B cell (primary cell): ENCODE data around the gene CHCHD3. TPM values are rescaled to one million over a fixed set of nuclear protein-coding genes. Genes with fewer than 3 reads are reported as not detected.

Source experiments
- ATAC-seq: fragments of 200-7000 bp; cut with Tn5 transposase; one replicate; pipeline ENCODE4 v1.10.0; 2021; ENCODE audit warnings: low read depth, mild to moderate bottlenecking, moderate number of reproducible peaks, moderate library complexity
- CTCF ChIA-PET: fragments of 350-600 bp; sonication (Branson Sonifier 250); formaldehyde crosslinking; loops from one replicate; lab custom pipeline; 2021; ENCODE audit warnings: antibody characterized with exemption, inconsistent platforms; lab: Charles Lee
- POLR2A ChIA-PET: fragments of 350-600 bp; sonication (Branson Sonifier 250); formaldehyde crosslinking; loops from one replicate; lab custom pipeline; 2021; ENCODE audit warnings: antibody characterized with exemption; lab: Charles Lee
- DNase-seq: peaks from one replicate; pipeline ENCODE4 v3.0.0; 2013
- H2AFZ ChIP-seq: 2 replicates; pipeline ENCODE4 v1.6.1; 2012; ENCODE audit warnings: mild to moderate bottlenecking, low read depth, low read length; ENCODE audit not compliant: insufficient read depth, poor library complexity, severe bottlenecking
- H3K27ac ChIP-seq, 2 donors: 1 replicate in 1 of 2; 2 replicates in 1 of 2; pipeline ENCODE4 v1.5.1; 2012 to 2013; ENCODE audit warnings: low read length in 2 of 2, mild to moderate bottlenecking in 2 of 2, moderate library complexity in 1 of 2
- H3K27me3 ChIP-seq, 4 experiments: fragments of 200-600 bp in 1 of 4; sonication (generic) in 1 of 4; replicated peaks in 1 of 4; 1 replicate in 2 of 4; 2 replicates in 2 of 4; pipeline versions ENCODE4 v1.6.1 to v1.7.0; 2013 to 2016; ENCODE audit warnings: low read length in 3 of 4, mild to moderate bottlenecking in 2 of 4, mixed read lengths in 1 of 4, moderate library complexity in 1 of 4; ENCODE audit not compliant: insufficient read depth in 4 of 4, control insufficient read depth in 3 of 4; ENCODE audit errors: control extremely low read depth in 1 of 4
- H3K36me3 ChIP-seq, 2 experiments: replicated peaks in 1 of 2; 1 replicate in 1 of 2; 2 replicates in 1 of 2; pipeline versions ENCODE4 v1.6.1 to v1.7.1; 2013; ENCODE audit warnings: low read length in 1 of 2; ENCODE audit not compliant: insufficient read depth in 2 of 2, control insufficient read depth in 1 of 2; ENCODE audit errors: control extremely low read depth in 1 of 2, extremely low read depth in 1 of 2
- H3K4me1 ChIP-seq, 2 donors: fragments of 200-600 bp in 1 of 2; sonication (generic) in 1 of 2; 1 replicate in 1 of 2; 2 replicates in 1 of 2; pipeline versions ENCODE4 v1.5.1 to v1.6.1; 2013 to 2017; ENCODE audit warnings: low read length in 2 of 2; ENCODE audit not compliant: control insufficient read depth in 2 of 2, insufficient read depth in 2 of 2
- H3K4me2 ChIP-seq: replicated peaks from 2 replicates; pipeline ENCODE3; 2012; ENCODE audit warnings: mild to moderate bottlenecking, low read depth, low read length; ENCODE audit not compliant: poor library complexity, severe bottlenecking
- H3K4me3 ChIP-seq, 5 experiments: fragments of 200-600 bp in 1 of 5; sonication (generic) in 1 of 5; 1 replicate in 3 of 5; 2 replicates in 2 of 5; pipeline versions ENCODE4 v1.5.1 to v1.7.0; 2011 to 2016; ENCODE audit warnings: low read length in 4 of 5, mild to moderate bottlenecking in 4 of 5, low read depth in 2 of 5, control low read depth in 1 of 5, moderate library complexity in 1 of 5; ENCODE audit not compliant: insufficient read depth in 1 of 5; ENCODE audit errors: control extremely low read depth in 1 of 5, extremely low read depth in 1 of 5
- H3K79me2 ChIP-seq: fragments of 200-600 bp; sonication (generic); one replicate; pipeline ENCODE4 v1.6.0; 2016; ENCODE audit warnings: low read length; ENCODE audit not compliant: control insufficient read depth, insufficient read depth
- H3K9ac ChIP-seq: fragments of 200-600 bp; sonication (generic); 2 replicates; pipeline ENCODE4 v1.6.1; 2017; ENCODE audit warnings: mild to moderate bottlenecking, low read length, moderate library complexity
- H3K9me3 ChIP-seq, 3 donors: one replicate each; pipeline versions ENCODE4 v1.6.1 to v1.7.1; 2013; ENCODE audit warnings: low read length in 2 of 3; ENCODE audit not compliant: control insufficient read depth in 2 of 3, insufficient read depth in 1 of 3; ENCODE audit errors: control extremely low read depth in 1 of 3
- H4K20me1 ChIP-seq: 2 replicates; pipeline ENCODE4 v1.6.0; 2012; ENCODE audit warnings: mild to moderate bottlenecking, low read length; ENCODE audit not compliant: insufficient read depth, control insufficient read depth, poor library complexity, severe bottlenecking
- H3K27ac Mint-ChIP-seq: one replicate; pipeline ENCODE4 v1.8.0; 2021; ENCODE audit warnings: mixed read lengths
- H3K27me3 Mint-ChIP-seq: one replicate; pipeline ENCODE4 v1.8.0; 2021; ENCODE audit warnings: mixed read lengths
- H3K4me1 Mint-ChIP-seq: one replicate; pipeline ENCODE4 v1.8.0; 2021; ENCODE audit warnings: mixed read lengths
- H3K4me3 Mint-ChIP-seq: one replicate; pipeline ENCODE4 v1.8.0; 2021; ENCODE audit warnings: mixed read lengths
- H3K9me3 Mint-ChIP-seq: one replicate; pipeline ENCODE4 v1.8.0; 2022; ENCODE audit warnings: mixed read lengths; ENCODE audit not compliant: insufficient read depth
- EZH2 ChIP-seq: IDR thresholded peaks from 2 replicates; pipeline ENCODE4 v1.6.1; 2012; ENCODE audit warnings: borderline replicate concordance, low read depth, mild to moderate bottlenecking, moderate library complexity, low read length; ENCODE audit not compliant: insufficient read depth, poor library complexity, severe bottlenecking
- WGBS: methylation state at CpG from one replicate; pipeline ENCODE4 v1.1.5; 2013; ENCODE audit warnings: missing lambda C conversion rate; ENCODE audit not compliant: insufficient coverage; 5-methylcytosine and 5-hydroxymethylcytosine counted together
- intact Hi-C: fragments of 100-400 bp; cut with micrococcal nuclease; formaldehyde crosslinking; loops from one replicate; pipeline ENCODE4 v1.10.0; 2022
- polyA plus RNA-seq: library from polyadenylated mRNA; depleted of rRNA; stranded (reverse); fragments of >200 nt; gene quantifications from 2 replicates; pipeline ENCODE4 v1.2.3, GENCODE V29; 2012
- total RNA-seq, 2 donors: library from RNA; stranded (reverse); fragments of 120-200 nt in 1 of 2; gene quantifications; 1 replicate in 1 of 2; 2 replicates in 1 of 2; pipeline versions ENCODE4 v1.2.3 to v1.2.4, GENCODE V29; 2013 to 2022
- TF ChIP-seq, protein P1 (sequence below): fragments of 200-600 bp; IDR thresholded peaks from one replicate; pipeline ENCODE4 v1.8.0; 2022; ENCODE audit warnings: antibody characterized with exemption, mild to moderate bottlenecking

Gene CHCHD3
- total and polyA plus RNA-seq, 2 donors (not counting 1 experiment from before 2014, with no cell fraction given) = 20.1 to 38.4 TPM

DNA sequence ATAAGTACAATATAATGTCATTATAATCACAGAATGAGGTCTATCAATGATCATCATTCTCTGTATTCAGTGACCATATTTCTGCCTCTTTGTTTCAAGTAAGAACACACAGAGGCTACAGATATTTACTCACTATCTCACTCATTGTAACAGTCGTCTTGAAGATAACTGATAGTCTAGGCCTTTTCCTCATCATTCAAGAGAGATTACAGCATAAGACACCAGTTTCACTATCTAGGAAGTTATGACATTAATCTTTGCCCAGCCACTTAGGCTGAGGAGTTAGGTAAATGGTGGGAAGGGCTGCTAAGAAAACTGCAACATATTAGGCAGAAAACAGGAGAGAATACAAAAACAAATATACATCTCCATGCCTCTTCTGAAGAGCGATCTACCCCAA is 125.3 kb downstream of the CHCHD3 start:
- intact Hi-C loops = no loop called here
- no peak overlapping the region for H3K27ac Mint-ChIP-seq

DNA sequence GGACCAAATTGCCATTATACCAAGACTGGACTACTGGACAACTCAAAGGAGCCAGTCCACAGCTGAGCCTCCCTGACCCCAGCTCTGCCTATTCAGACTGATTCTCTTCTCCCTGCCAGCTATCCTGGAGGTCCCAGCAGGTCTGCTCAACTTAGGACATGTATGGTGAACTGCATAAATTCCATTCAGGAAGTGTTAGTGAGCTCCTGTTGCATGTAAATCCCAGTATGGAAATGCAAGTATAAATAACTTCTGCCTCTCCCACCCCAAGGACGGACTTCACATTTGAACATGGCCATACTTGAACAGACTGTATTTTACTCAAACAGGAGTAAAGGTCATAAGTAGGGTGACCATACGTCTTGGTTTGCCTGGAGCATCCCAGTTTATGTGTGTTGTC is 128.4 kb downstream of the CHCHD3 start:
- Mint-ChIP-seq H3K4me3 (no peak overlapping the region), H3K9me3 (no peaks in the 10 kb centered on the region), H3K27me3 (no peaks in the 10 kb centered on the region), H3K4me1 (no peaks in the 10 kb centered on the region), H3K27ac (no peak overlapping the region)
- Histone ChIP-seq H3K4me2 (no peak overlapping the region), H4K20me1 (no peaks in the 10 kb centered on the region), H3K9ac (no peak overlapping the region), H3K4me3 (no peak overlapping the region), H3K4me1 (no peaks in the 10 kb centered on the region), H3K36me3 (no peaks in the 10 kb centered on the region), H3K79me2 (no peaks in the 10 kb centered on the region), H3K27ac (no peak overlapping the region), H3K27me3 (no peaks in the 10 kb centered on the region), H2AFZ (no peak overlapping the region), H3K9me3 (no peaks in the 10 kb centered on the region)
- ATAC-seq (no peak), DNase-seq (no peak)
- WGBS = no CpG with 5 or more reads among the region's 2 CpGs
- no peak for TF ChIP-seq EZH2
- TF ChIP-seq, protein P1, sequence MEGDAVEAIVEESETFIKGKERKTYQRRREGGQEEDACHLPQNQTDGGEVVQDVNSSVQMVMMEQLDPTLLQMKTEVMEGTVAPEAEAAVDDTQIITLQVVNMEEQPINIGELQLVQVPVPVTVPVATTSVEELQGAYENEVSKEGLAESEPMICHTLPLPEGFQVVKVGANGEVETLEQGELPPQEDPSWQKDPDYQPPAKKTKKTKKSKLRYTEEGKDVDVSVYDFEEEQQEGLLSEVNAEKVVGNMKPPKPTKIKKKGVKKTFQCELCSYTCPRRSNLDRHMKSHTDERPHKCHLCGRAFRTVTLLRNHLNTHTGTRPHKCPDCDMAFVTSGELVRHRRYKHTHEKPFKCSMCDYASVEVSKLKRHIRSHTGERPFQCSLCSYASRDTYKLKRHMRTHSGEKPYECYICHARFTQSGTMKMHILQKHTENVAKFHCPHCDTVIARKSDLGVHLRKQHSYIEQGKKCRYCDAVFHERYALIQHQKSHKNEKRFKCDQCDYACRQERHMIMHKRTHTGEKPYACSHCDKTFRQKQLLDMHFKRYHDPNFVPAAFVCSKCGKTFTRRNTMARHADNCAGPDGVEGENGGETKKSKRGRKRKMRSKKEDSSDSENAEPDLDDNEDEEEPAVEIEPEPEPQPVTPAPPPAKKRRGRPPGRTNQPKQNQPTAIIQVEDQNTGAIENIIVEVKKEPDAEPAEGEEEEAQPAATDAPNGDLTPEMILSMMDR = no peak
- ChIA-PET POLR2A (no interaction called here), CTCF (no interaction called here)
- intact Hi-C loops = no loop called here

More for the DNA sequence above, 125.3 kb downstream of the CHCHD3 start:
- H3K27ac ChIP-seq = no peak overlapping the region
- H3K9ac ChIP-seq = no peak overlapping the region
- POLR2A ChIA-PET = no interaction called here
- no peak overlapping the region for H3K4me3 ChIP-seq
- no peak overlapping the region for H3K4me2 ChIP-seq
- no peaks in the 10 kb centered on the region for H3K27me3 Mint-ChIP-seq
- no peaks in the 10 kb centered on the region for H3K79me2 ChIP-seq
- no peaks in the 10 kb centered on the region for H3K4me1 ChIP-seq
- no peak overlapping the region for H2AFZ ChIP-seq
- H4K20me1 ChIP-seq = no peaks in the 10 kb centered on the region
- peaks cover 0 to 3% of the 10 kb centered on the region in 2 experiments for H3K36me3 ChIP-seq
- no peak overlapping the region for H3K4me3 Mint-ChIP-seq
- CTCF ChIA-PET = no interaction called here
- H3K9me3 ChIP-seq = no peaks in the 10 kb centered on the region
- no peak for ATAC-seq
- no peak for TF ChIP-seq EZH2
- TF ChIP-seq, protein P1 = no peak
- no peaks in the 10 kb centered on the region for H3K4me1 Mint-ChIP-seq
- no peak for DNase-seq
- H3K27me3 ChIP-seq = no peaks in the 10 kb centered on the region
- 100% methylated on average over 1 of the region's 2 CpGs for WGBS
- no peaks in the 10 kb centered on the region for H3K9me3 Mint-ChIP-seq
